PC-9 (cell line): ENCODE results near the gene CRTC3. TPM values are rescaled to one million over a fixed set of nuclear protein-coding genes. Genes with fewer than 3 reads are reported as not detected.

Experiments
- BruUV-seq: library from RNA; stranded (reverse); fragments of 400-500 nt; replicated peaks from 2 replicates; lab custom pipeline; 2021; lab: Mats Ljungman, UMichigan
- CTCF ChIA-PET: fragments of 300-600 bp; sonication (Branson Sonifier 250); formaldehyde crosslinking; loops from one replicate; lab custom pipeline; 2022; ENCODE audit warnings: antibody characterized with exemption; lab: Charles Lee
- POLR2A ChIA-PET: fragments of 300-600 bp; sonication (Branson Sonifier 250); formaldehyde crosslinking; loops from one replicate; lab custom pipeline; 2022; ENCODE audit warnings: antibody characterized with exemption; ENCODE audit not compliant: unreplicated experiment; lab: Charles Lee
- DNase-seq, 2 experiments: peaks; one replicate each; pipeline versions ENCODE4 v3.0.0 to v3.0.0-alpha.2; 2015 to 2022; ENCODE audit warnings: mixed read lengths in 1 of 2
- H2AFZ ChIP-seq: fragments of 200-600 bp; sonication (generic); 2 replicates; pipeline ENCODE4 v1.8.1; 2017; ENCODE audit warnings: antibody characterized with exemption
- H3F3A ChIP-seq: fragments of 200-600 bp; sonication (generic); 2 replicates; pipeline ENCODE4 v1.8.1; 2017; ENCODE audit warnings: antibody characterized with exemption, mild to moderate bottlenecking, low read depth; ENCODE audit not compliant: insufficient read depth
- H3K27ac ChIP-seq: fragments of 200-600 bp; sonication (generic); 2 replicates; pipeline ENCODE4 v1.6.1; 2016; ENCODE audit warnings: mixed run types
- H3K27me3 ChIP-seq: fragments of 200-600 bp; sonication (generic); 2 replicates; pipeline ENCODE4 v1.6.1; 2016; ENCODE audit warnings: low read depth, mixed run types; ENCODE audit not compliant: insufficient read depth
- H3K36me3 ChIP-seq: fragments of 200-600 bp; sonication (generic); 2 replicates; pipeline ENCODE4 v1.6.1; 2016; ENCODE audit warnings: low read depth, mixed run types
- H3K4me1 ChIP-seq: fragments of 200-600 bp; sonication (generic); replicated peaks from 2 replicates; pipeline ENCODE4 v1.6.1; 2016; ENCODE audit warnings: mixed run types; ENCODE audit not compliant: insufficient read depth
- H3K4me2 ChIP-seq: fragments of 200-600 bp; sonication (generic); 2 replicates; pipeline ENCODE4 v1.6.1; 2017; ENCODE audit warnings: mixed run types
- H3K4me3 ChIP-seq: fragments of 200-600 bp; sonication (generic); 2 replicates; pipeline ENCODE4 v1.6.1; 2016; ENCODE audit warnings: mixed run types
- H3K79me2 ChIP-seq: fragments of 200-600 bp; sonication (generic); 2 replicates; pipeline ENCODE4 v1.6.1; 2017; ENCODE audit warnings: low read depth, mixed run types
- H3K9me2 ChIP-seq: fragments of 200-600 bp; sonication (generic); 2 replicates; pipeline ENCODE4 v1.8.1; 2017; ENCODE audit warnings: mild to moderate bottlenecking; ENCODE audit not compliant: insufficient read depth
- H3K9me3 ChIP-seq: fragments of 200-600 bp; sonication (generic); 2 replicates; pipeline ENCODE4 v1.8.1; 2016; ENCODE audit warnings: low read depth; ENCODE audit not compliant: insufficient read depth
- H4K20me1 ChIP-seq: fragments of 200-600 bp; sonication (generic); 2 replicates; pipeline ENCODE4 v1.8.1; 2017; ENCODE audit not compliant: insufficient read depth
- CTCF ChIP-seq: fragments of 200-600 bp; sonication (generic); conservative IDR thresholded peaks from 2 replicates; pipeline ENCODE4 v1.6.1; 2017; ENCODE audit warnings: mixed run types, antibody characterized with exemption, mild to moderate bottlenecking, moderate library complexity
- EZH2 ChIP-seq: fragments of 200-600 bp; sonication (generic); IDR thresholded peaks from 2 replicates; pipeline ENCODE4 v1.8.0; 2017; ENCODE audit warnings: antibody characterized with exemption, low read depth
- intact Hi-C: fragments of 100-400 bp; cut with micrococcal nuclease; formaldehyde crosslinking; loops from one replicate; pipeline ENCODE4 v1.10.0; 2022; ENCODE audit not compliant: unreplicated experiment
- total RNA-seq: library from RNA; stranded (reverse); gene quantifications from 2 replicates; pipeline ENCODE4 v1.2.3, GENCODE V29; 2021

The CRTC3 gene
- total RNA-seq, 1 experiment from 2014 or later = 18.6 TPM

- no peak overlapping the region for H3K27ac ChIP-seq
- intact Hi-C loops = no loop called here
- no TSS peak for BruUV-seq
- H2AFZ ChIP-seq = no peak overlapping the region
- TF ChIP-seq EZH2 = no peak
- no peak for TF ChIP-seq CTCF
- no peaks in the 10 kb centered on the region for H3F3A ChIP-seq
- H3K4me1 ChIP-seq = no peaks in the 10 kb centered on the region
- H4K20me1 ChIP-seq = no peaks in the 10 kb centered on the region
- H3K9me2 ChIP-seq = no peaks in the 10 kb centered on the region
- no peaks in the 10 kb centered on the region for H3K79me2 ChIP-seq
- no peak overlapping the region for H3K4me3 ChIP-seq
- H3K9me3 ChIP-seq = no peaks in the 10 kb centered on the region
- DNase-seq = no peak
- H3K27me3 ChIP-seq = no peaks in the 10 kb centered on the region
- no peaks in the 10 kb centered on the region for H3K36me3 ChIP-seq
- ChIA-PET CTCF (no interaction called here), POLR2A (no interaction called here)
- H3K4me2 ChIP-seq = no peak overlapping the region
Measured at GRCh38 chr15:90620379-90621067, 90.8 kb downstream of the CRTC3 start.

GRCh38 chr15:90623854-90624253 is 94.1 kb downstream of the CRTC3 start:
- Histone ChIP-seq H3K27ac (no peak overlapping the region), H3K9me3 (no peaks in the 10 kb centered on the region), H3K9me2 (no peaks in the 10 kb centered on the region), H3K27me3 (no peaks in the 10 kb centered on the region), H2AFZ (no peak overlapping the region), H3K36me3 (no peaks in the 10 kb centered on the region), H3K4me1 (no peaks in the 10 kb centered on the region), H3K79me2 (no peaks in the 10 kb centered on the region), H3K4me3 (no peak overlapping the region), H3K4me2 (no peak overlapping the region), H4K20me1 (no peaks in the 10 kb centered on the region), H3F3A (no peaks in the 10 kb centered on the region)
- intact Hi-C loops = no loop called here
- DNase-seq = no peak
- no peak for TF ChIP-seq EZH2
- no peak for TF ChIP-seq CTCF
- no TSS peak for BruUV-seq
- ChIA-PET POLR2A (no interaction called here), CTCF (interaction anchor here (0.6 kb wide), 1 partner anchor 94 kb away, joined by 5 read pairs; no protein-coding TSS in a partner anchor)

GRCh38 chr15:90624278-90624981 is 94.7 kb downstream of the CRTC3 start:
- POLR2A ChIA-PET = no interaction called here

More at GRCh38 chr15:90624278-90624981, 94.7 kb downstream of the CRTC3 start:
- Histone ChIP-seq H3K27ac (no peak overlapping the region), H2AFZ (no peak overlapping the region), H3K4me2 (no peak overlapping the region), H3K27me3 (no peaks in the 10 kb centered on the region), H3K9me2 (no peaks in the 10 kb centered on the region), H3K36me3 (no peaks in the 10 kb centered on the region), H3K4me1 (no peaks in the 10 kb centered on the region), H3K79me2 (no peaks in the 10 kb centered on the region), H3K9me3 (no peaks in the 10 kb centered on the region), H4K20me1 (no peaks in the 10 kb centered on the region), H3F3A (no peaks in the 10 kb centered on the region), H3K4me3 (no peak overlapping the region)
- TF ChIP-seq CTCF (no peak), EZH2 (no peak)
- DNase-seq = no peak
- intact Hi-C loops = no loop called here
- no TSS peak for BruUV-seq
- CTCF ChIA-PET = no interaction called here
